ENCODE measurements around the gene FAM78A. TPM values are rescaled to one million over a fixed set of nuclear protein-coding genes. Genes with fewer than 3 reads are reported as not detected.
"Not testable (repeated sequence)": the region's sequence is repeated elsewhere in the genome, so short reads cannot be mapped to it uniquely, and the experiment has no call there.

Gene FAM78A
- total RNA-seq, 1 donor from 2014 or later = 1.9 TPM

GRCh38 chr9:131218370-131218769 is 57.9 kb downstream of the FAM78A start:
- no peak for DNase-seq (ENCODE audit: low read depth)
- no peaks in the 10 kb centered on the region for H3K36me3 ChIP-seq (ENCODE audit: control insufficient read depth, insufficient read depth, low read length)
- H3K27me3 ChIP-seq (ENCODE audit: control insufficient read depth, insufficient read depth, low read length) = no peaks in the 10 kb centered on the region
- TF ChIP-seq CTCF (IDR thresholded peaks at IDR 0.05; ENCODE audit: insufficient read depth, low read length, poor library complexity, severe bottlenecking) = no peak
- no peak overlapping the region for H3K4me3 ChIP-seq (ENCODE audit: low read depth, low read length)

DNA sequence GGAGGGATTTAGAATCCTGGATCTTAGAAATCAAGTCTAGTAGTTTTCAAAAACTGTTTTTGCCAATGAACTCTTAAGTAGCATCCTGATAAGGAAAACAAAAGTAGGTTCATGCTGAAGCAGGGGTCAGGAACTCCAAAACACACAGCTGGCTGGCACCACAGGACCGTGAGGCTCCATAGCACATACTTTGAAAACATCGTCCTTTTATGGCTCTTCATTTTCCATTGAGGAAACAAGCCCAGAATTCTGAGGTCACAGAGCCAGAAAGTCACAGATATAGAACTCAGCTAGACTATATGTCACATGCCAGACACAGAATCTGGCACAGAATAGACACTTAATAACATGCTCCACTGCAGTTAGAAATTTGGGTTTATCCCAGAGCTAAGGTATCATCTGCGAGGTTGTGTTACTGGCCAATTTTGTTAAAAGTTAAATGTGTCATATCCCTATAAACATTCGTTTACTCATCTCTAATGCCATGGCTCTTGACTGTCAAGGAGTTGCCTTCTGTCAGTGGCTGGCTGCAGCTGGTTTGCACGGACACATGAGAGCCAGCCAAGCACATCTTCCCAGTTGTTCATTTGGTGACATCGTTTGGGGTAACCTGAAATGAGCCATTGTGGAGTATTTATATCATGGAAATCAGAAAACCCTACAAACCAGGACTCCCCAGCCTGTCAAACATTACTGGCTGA is 58.8 kb downstream of the FAM78A start:
- no peak for TF ChIP-seq CTCF (IDR thresholded peaks at IDR 0.05; ENCODE audit: insufficient read depth, low read length, poor library complexity, severe bottlenecking)
- Histone ChIP-seq H3K4me3 (ENCODE audit: low read depth, low read length) (no peak overlapping the region), H3K36me3 (ENCODE audit: control insufficient read depth, insufficient read depth, low read length) (no peaks in the 10 kb centered on the region), H3K27me3 (ENCODE audit: control insufficient read depth, insufficient read depth, low read length) (no peaks in the 10 kb centered on the region)
- DNase-seq (ENCODE audit: low read depth) = no peak

GRCh38 chr9:131216806-131217205 is 59.5 kb downstream of the FAM78A start:
- Histone ChIP-seq H3K4me3 (ENCODE audit: low read depth, low read length) (no peak overlapping the region), H3K27me3 (ENCODE audit: control insufficient read depth, insufficient read depth, low read length) (no peaks in the 10 kb centered on the region)
- TF ChIP-seq CTCF (IDR thresholded peaks at IDR 0.05; ENCODE audit: insufficient read depth, low read length, poor library complexity, severe bottlenecking) = no peak

GRCh38 chr9:131214876-131215275 is 61.4 kb downstream of the FAM78A start:
- no peak for TF ChIP-seq CTCF (IDR thresholded peaks at IDR 0.05; ENCODE audit: insufficient read depth, low read length, poor library complexity, severe bottlenecking)
- Histone ChIP-seq H3K36me3 (ENCODE audit: control insufficient read depth, insufficient read depth, low read length) (no peaks in the 10 kb centered on the region), H3K27me3 (ENCODE audit: control insufficient read depth, insufficient read depth, low read length) (no peaks in the 10 kb centered on the region), H3K4me3 (ENCODE audit: low read depth, low read length) (no peak overlapping the region)
- no peak for DNase-seq (ENCODE audit: low read depth)

More at GRCh38 chr9:131216806-131217205, 59.5 kb downstream of the FAM78A start:
- no peak for DNase-seq (ENCODE audit: low read depth)
- no peaks in the 10 kb centered on the region for H3K36me3 ChIP-seq (ENCODE audit: control insufficient read depth, insufficient read depth, low read length)

DNA sequence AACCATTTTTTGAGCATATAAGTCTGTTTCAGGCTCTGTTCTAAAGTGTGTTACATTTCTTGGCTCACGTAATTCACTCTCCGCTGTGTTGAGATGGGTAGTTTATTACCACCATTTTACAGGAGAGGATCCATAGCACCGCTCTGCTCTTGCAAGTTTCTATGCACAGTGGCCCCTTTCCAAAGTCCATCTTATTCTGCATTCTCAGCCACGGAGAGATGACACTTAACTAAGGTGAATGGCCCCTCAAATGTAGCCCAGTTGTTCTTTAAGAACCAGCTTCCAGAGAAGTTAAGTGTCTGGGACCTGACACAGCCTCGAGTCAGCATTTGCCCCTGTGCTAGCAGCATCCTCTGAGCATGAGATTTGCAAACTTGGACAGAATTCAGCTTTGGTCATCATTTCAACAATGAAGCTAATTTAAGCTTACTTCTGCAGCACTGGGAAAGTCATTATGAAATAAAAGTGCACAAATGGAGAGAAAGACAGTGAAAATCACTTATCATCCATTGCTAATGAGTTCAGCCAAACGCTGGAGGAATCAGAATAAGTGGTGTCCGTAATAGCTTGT is 61.9 kb downstream of the FAM78A start:
- TF ChIP-seq CTCF (IDR thresholded peaks at IDR 0.05; ENCODE audit: insufficient read depth, low read length, poor library complexity, severe bottlenecking) = no peak
- DNase-seq (ENCODE audit: low read depth) = no peak
- Histone ChIP-seq H3K36me3 (ENCODE audit: control insufficient read depth, insufficient read depth, low read length) (no peaks in the 10 kb centered on the region), H3K27me3 (ENCODE audit: control insufficient read depth, insufficient read depth, low read length) (no peaks in the 10 kb centered on the region), H3K4me3 (ENCODE audit: low read depth, low read length) (no peak overlapping the region)

GRCh38 chr9:131211920-131212319 is 64.4 kb downstream of the FAM78A start:
- DNase-seq (ENCODE audit: low read depth); H3K36me3 ChIP-seq (ENCODE audit: control insufficient read depth, insufficient read depth, low read length); H3K4me3 ChIP-seq (ENCODE audit: low read depth, low read length); H3K27me3 ChIP-seq (ENCODE audit: control insufficient read depth, insufficient read depth, low read length): not testable (repeated sequence)

Other genes starting within 250 kb of the FAM78A start
- 50.7 and 58.4 TPM in 2 replicates for gene AIF1L, start 180.0 kb downstream of the FAM78A start, total RNA-seq
- 30.5 and 31.8 TPM in 2 replicates for gene NUP214, start 150.9 kb downstream of the FAM78A start, total RNA-seq
- gene PLPP7, start 13.2 kb upstream of the FAM78A start, total RNA-seq = 2.6 and 4.6 TPM in 2 replicates
- gene PRRC2B, start 117.6 kb upstream of the FAM78A start, total RNA-seq = 158 and 169 TPM in 2 replicates
- 27.9 and 29.3 TPM in 2 replicates for gene POMT1, start 226.4 kb upstream of the FAM78A start, total RNA-seq

All from kidney epithelial cell (primary cell).